ENCODE measurements around the gene PAPSS2.
A peak's percentile ranks its signal among the peaks of the same experiment; 100 is the strongest.
"Not testable (repeated sequence)": the region's sequence is repeated elsewhere in the genome, so short reads cannot be mapped to it uniquely, and the experiment has no call there.

The PAPSS2 gene

GRCh38 chr10:87659571-87660483, at the start of gene PAPSS2:
TSS of gene PAPSS2 (plus strand) at chr10:87659878. CDS start at chr10:87659982, 104 bp downstream.
- no peak for DNase-seq (ENCODE audit: low spot score)

- DNase-seq (ENCODE audit: low spot score) = not testable (repeated sequence)
Measured at GRCh38 chr10:87611341-87611740, 48.3 kb upstream of the PAPSS2 start.

DNA sequence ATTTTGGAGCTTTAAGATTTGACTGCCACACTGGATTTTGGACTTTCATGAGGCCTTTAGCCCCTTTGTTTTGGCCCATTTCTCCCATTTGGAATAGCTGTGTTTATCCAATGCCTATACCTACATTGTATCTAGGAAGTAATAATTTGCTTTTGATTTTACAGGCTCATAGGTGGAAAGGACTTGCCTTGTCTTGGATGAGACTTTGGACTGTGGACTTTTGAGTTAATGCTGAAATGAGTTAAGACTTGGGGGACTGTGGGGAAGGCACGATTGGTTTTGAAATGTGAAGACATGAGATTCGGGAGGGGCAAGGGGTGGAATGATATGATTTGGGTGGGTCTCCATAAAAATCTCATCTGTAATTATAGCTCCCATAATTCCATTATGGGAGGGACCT, 47.6 kb upstream of the PAPSS2 start:
- no peak for DNase-seq (ENCODE audit: low spot score)

DNA sequence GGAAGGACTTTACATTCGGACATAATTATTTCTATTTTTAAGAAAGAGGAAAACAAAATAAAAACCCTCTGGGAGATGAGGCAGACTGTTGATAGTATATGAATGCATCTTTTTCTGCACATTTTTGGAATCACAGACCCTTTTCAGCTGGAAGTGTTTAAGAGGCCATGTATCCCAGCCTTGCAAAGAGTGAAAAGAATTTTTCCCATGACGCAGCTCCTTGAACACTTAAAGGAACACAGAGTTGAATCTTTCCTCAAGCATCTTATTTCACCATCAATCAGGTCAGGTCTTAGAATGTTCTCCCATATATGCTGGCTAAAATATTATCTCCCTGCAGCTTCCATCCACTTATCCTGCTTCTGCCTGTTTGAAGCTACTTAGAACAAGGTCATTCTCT, 45.9 kb upstream of the PAPSS2 start:
- no peak for DNase-seq (ENCODE audit: low spot score)

GRCh38 chr10:87615856-87616255, 43.8 kb upstream of the PAPSS2 start:
- no peak for DNase-seq (ENCODE audit: low spot score)

GRCh38 chr10:87617503-87617902, 42.2 kb upstream of the PAPSS2 start:
- DNase-seq (ENCODE audit: low spot score) = no peak

DNA sequence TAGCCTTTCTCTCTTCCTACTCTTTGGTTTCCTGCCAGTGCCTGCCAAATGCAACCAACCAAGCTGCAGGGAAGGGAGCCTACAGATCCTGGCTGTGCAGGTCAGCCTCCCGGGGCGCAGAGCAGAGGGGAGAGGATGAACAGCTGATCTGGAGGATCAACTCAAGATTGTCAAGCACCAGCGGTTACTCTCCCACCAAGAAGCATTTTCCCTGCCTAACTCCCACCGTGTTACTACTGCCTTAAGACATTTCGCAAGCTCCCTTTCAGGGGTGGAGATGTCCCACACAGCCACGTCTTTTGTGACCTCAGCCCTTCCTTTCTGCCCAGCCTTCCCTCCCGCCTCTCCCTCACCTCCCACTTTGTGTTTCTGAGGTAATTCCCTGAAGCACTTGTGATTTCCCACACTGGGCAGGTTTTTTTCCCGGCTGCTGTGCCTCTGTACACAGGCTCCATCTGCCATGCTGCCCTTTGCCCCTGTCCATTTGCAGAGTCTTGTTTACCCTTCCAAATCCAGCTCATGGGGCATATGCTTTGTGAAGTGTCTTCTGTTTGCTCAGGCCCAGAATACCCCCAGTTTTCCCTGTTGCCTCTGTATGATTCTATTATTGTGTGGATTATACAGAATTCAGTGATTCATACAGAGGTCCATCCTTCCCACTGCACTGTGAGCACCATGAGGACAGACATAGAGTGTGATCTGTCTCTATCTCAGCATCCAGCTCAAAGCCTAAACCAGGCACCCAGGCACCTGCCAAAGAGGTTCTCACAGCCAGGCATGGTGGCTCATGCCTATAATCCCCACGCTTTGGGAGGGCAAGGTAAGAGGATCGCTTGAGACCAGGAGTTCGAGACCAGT, 40.9 kb upstream of the PAPSS2 start:
- DNase-seq (ENCODE audit: low spot score) = no peak

DNA sequence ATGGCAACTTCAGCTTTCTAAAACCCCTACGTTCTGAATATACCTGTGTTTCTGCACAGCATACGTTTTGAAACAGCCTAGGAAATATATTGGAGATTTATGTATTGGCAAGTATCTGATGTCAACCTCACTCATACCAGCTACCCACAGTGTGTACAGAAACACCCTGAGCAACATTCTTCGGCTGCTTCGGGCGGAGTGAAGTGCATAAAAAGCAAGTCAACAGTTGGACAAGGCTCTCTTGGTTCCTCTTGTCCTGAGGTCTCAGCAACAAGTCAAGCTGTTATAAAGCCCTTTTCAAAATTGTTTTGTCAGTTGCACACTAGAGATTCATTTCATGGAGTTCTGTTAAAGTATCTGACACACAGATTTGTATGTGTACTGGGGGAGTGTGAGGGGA, 40.0 kb upstream of the PAPSS2 start:
- no peak for DNase-seq (ENCODE audit: low spot score)

- not testable (repeated sequence) for DNase-seq (ENCODE audit: low spot score)
Measured at GRCh38 chr10:87621440-87621839, 38.2 kb upstream of the PAPSS2 start.

DNA sequence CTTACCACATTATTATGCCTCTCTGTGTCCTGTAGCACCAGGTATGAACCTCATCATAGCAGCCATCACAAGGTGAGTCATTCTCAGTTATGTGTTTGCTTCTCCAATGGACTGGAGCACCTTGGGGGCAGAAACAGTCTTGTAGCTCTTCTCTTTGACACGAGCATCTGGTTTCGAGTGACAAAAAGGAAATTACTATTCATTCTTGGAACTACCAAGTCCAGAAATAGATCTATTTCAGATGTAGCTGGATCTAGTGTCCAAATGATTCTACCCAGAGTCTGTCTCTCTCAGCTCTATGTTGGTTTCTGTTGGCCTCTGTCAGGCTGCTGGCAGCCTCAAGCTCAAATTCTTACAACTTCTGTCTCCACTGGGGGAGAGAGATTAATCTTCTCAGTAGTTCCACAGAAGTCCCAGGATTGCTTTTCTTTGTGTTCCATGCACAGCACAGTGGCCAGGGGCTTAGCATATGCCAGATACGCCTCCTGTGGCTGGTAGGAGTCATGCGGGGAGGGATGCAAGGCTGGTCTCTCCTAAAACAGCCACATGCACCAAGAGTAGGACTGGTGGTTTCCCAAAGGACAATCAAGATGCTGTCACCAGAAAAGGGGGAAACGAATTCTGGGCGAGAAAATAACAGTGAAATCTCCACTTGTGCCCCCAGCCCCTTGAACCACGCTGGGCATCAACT, 37.2 kb upstream of the PAPSS2 start:
- peak; percentile 8 for DNase-seq (ENCODE audit: low spot score)

GRCh38 chr10:87623191-87623590, 36.5 kb upstream of the PAPSS2 start:
- DNase-seq (ENCODE audit: low spot score) = no peak

DNA sequence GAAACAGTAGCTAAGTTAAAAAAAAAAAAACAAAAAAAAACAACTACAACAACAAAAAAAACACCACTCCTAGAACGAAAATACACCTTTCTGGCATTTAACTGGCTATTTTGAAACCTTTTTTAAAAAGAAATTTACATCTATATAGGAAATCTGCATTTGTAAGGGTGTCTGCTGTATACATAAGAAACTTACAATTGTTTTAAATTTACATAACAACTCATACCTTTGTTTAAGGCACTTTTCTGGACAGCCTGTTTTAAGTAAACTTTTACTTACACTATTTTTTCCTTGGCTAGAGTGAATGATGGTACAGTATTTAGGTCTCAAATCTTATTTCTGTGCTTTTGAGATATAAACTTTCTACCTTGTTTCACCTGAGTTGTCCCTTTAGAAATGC, 34.0 kb upstream of the PAPSS2 start:
- no peak for DNase-seq (ENCODE audit: low spot score)

- DNase-seq (ENCODE audit: low spot score) = no peak
Measured at GRCh38 chr10:87626422-87626892, 33.2 kb upstream of the PAPSS2 start.

DNA sequence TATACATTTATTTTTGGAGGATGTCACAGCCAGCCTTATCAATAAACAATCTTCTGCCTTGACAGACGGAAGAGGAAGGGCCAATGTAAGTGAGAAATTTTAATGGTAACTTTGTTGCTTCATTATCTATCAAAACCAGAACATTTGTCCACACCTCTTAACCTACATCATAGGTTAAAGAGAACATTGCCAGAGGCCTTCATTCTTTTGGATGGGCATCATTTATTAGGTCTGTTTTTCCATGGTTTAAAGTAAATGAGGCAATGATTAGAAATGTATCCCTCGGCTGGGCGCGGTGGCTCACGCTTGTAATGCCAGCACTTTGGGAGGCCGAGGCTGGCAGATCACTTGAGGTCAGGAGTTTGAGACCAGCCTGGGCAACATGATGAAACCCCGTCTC, 29.5 kb upstream of the PAPSS2 start:
- no peak for DNase-seq (ENCODE audit: low spot score)

DNA sequence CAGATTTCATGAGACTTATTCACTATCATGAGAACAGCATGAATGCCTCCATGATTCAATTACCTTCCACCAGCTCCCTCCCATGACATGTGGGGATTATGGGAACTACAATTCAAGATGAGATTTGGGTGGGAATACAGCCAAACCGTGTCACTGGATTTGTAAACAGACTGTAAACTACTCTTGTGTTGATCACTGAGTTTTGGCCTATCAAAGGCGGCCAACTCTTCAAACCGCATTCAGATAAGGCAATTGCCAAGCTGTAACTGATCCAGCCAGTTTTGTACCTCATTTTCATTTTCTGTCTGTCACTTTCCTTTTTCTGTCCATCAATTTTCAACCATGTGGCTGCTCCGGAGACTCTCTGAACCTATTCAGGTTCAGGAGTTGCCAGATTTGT, 27.2 kb upstream of the PAPSS2 start:
- DNase-seq (ENCODE audit: low spot score) = no peak

GRCh38 chr10:87634311-87634710, 25.4 kb upstream of the PAPSS2 start:
- no peak for DNase-seq (ENCODE audit: low spot score)

DNA sequence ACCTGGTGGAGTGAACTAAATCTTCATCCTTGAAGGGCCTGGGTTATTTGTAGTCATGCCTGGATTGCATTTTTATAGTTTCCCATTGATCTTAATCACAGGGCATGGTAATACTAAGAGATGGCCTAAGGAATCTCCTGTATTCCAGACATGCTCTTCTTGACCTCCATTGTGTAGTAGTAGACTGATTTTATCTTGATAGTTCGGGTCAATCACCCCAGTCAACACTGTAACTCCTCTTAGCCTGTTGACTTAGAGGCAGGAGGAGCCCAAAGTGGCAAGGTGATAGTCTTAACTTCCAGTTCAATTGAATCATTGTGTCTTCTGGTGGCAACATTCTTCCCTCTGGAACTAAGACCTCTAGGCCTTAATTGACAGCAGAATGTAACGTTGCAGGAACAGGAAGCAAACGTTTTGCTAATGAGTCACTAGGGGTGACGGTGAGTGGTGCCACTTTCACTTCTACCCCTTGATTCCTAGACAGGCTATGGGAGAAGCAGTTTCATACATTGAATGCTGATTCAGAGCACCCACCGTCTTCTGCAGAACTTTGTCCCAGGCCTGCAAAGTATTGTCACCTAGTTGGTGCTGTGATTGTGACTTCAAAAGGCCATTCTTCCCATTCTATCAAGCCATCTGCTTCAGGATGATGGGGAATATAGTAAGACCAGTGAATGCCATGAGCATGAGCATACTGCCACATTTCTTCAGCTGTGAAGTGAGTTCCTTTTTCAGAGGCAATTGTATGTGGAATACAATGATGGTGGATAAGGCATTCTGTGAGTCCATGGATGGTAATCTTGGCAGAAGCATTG, 24.0 kb upstream of the PAPSS2 start:
- DNase-seq (ENCODE audit: low spot score) = peak; percentile 79

DNA sequence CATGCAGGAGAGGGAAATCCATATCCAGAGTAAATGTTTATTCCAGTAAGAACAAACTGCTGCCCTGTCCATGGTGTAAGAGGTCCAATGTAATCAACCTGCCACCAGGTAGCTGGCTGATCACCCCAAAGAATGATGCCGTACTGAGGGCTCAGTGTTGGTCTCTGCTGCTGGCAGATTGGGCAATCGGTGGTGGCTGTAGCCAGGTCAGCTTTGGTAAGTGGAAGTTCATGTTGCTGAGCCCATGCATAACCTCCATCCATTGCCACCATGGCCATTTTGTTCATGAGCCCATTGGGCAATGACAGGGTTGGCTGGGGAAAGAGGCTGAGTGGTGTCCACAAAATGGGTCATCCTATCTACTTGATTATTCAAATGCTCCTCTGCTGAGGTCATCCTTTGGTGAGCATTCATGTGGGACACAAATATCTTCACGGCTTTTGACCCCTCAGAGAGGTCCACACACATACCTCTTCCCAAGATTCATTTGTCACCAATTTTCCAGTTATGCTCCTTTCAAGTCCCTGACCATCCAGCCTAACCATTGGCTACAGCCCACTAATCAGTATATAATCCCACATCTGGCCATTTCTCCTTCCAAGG, 23.3 kb upstream of the PAPSS2 start:
- DNase-seq (ENCODE audit: low spot score) = no peak

GRCh38 chr10:87639493-87639892, 20.2 kb upstream of the PAPSS2 start:
- no peak for DNase-seq (ENCODE audit: low spot score)

- no peak for DNase-seq (ENCODE audit: low spot score)
Measured at GRCh38 chr10:87640043-87640442, 19.6 kb upstream of the PAPSS2 start.

DNA sequence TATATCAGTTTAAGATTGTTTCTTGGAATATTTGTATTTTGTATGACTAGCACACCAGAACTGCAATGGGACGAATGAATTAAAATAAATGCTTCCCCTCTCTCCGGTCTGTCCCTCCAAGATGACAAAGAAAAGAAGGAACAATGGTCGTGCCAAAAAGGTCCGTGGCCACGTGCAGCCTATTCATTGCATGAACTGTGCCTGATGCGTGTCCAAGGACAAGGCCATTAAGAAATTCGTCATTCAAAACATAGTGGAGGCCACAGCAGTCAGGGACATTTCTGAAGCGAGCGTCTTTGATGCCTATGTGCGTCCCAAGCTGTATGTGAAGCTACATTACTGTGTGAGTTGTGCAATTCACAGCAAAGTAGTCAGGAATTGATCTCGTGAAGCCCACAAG, 17.2 kb upstream of the PAPSS2 start:
- no peak for DNase-seq (ENCODE audit: low spot score)

Measured in activated CD4-positive, alpha-beta T cell treated with anti-CD3 and anti-CD28 coated beads, Interleukin-2, Interleukin-4, amounts not matched to agents 100 ng/mL and 50 ng/mL, durations not matched to agents 16 hours and 8 hours (primary cell).